AG04450 (cell line): ENCODE measurements around the gene NET1. TPM values are rescaled to one million over a fixed set of nuclear protein-coding genes. Genes with fewer than 3 reads are reported as not detected.

Experiments
- CTCF ChIA-PET: fragments of 300-600, 350-600 bp; formaldehyde crosslinking; extraction: SDS; loops from one replicate; lab custom pipeline; 2022; ENCODE audit warnings: antibody characterized with exemption, inconsistent platforms; lab: Charles Lee
- POLR2A ChIA-PET: fragments of 350-600 bp; formaldehyde crosslinking; extraction: SDS; loops from one replicate; lab custom pipeline; 2021; ENCODE audit warnings: antibody characterized with exemption, inconsistent platforms; lab: Yijun Ruan, JAX
- DNase-seq: peaks from one replicate; pipeline ENCODE4 v3.0.0-alpha.2; 2011; ENCODE audit warnings: low read depth, low spot score
- H3K27ac ChIP-seq: one replicate; pipeline ENCODE4 v1.5.1; 2012; ENCODE audit warnings: low read depth, low read length, control low read depth
- H3K27me3 ChIP-seq: one replicate; pipeline ENCODE4 v1.6.0; 2012; ENCODE audit warnings: low read length; ENCODE audit not compliant: control insufficient read depth, insufficient read depth
- H3K4me3 ChIP-seq: 2 replicates; pipeline ENCODE4 v1.5.1; 2011; ENCODE audit warnings: mild to moderate bottlenecking, low read depth, low read length, control low read depth
- H3K9me3 ChIP-seq: 2 replicates; pipeline ENCODE4 v1.5.1; 2012; ENCODE audit warnings: low read length; ENCODE audit not compliant: control insufficient read depth, insufficient read depth
- CTCF ChIP-seq: IDR thresholded peaks from 2 replicates; pipeline ENCODE4 v1.5.1; 2011; ENCODE audit warnings: low read depth, low read length, control low read depth, inconsistent platforms
- polyA plus RNA-seq: library from polyadenylated mRNA; depleted of rRNA; stranded (reverse); fragments of >200 nt; gene quantifications from 2 replicates; pipeline ENCODE4 v1.2.3, GENCODE V29; 2011

NET1 gene
- polyA plus RNA-seq, 1 experiment: 46.8 TPM

- ChIA-PET CTCF (interaction anchor here (0.7 kb wide), 1 partner anchor 57 kb away, joined by 3 read pairs; no protein-coding TSS in a partner anchor), POLR2A (no interaction called here)
- Histone ChIP-seq H3K27ac (no peak overlapping the region), H3K4me3 (no peak overlapping the region), H3K27me3 (peaks cover 5% of the 10 kb centered on the region), H3K9me3 (peaks cover 14% of the 10 kb centered on the region)
- no peak for TF ChIP-seq CTCF
- no peak for DNase-seq
These were observed 78.5 kb downstream of the NET1 start for GRCh38 chr10:5490698-5491464.

GRCh38 chr10:5491477-5491876 lies 79.1 kb downstream of the NET1 start:
- POLR2A ChIA-PET: no interaction called here
- CTCF ChIA-PET: no interaction called here
- Histone ChIP-seq H3K4me3 (no peak overlapping the region), H3K27me3 (peaks cover 2% of the 10 kb centered on the region), H3K27ac (no peak overlapping the region), H3K9me3 (peaks cover 14% of the 10 kb centered on the region)
- DNase-seq: no peak
- no peak for TF ChIP-seq CTCF

- Histone ChIP-seq H3K27ac (no peak overlapping the region), H3K4me3 (no peak overlapping the region), H3K27me3 (no peaks in the 10 kb centered on the region), H3K9me3 (peaks cover 14% of the 10 kb centered on the region)
- DNase-seq: no peak
- TF ChIP-seq CTCF: no peak
- ChIA-PET POLR2A (no interaction called here), CTCF (no interaction called here)
These were observed 80.0 kb downstream of the NET1 start for GRCh38 chr10:5492322-5492855.

DNA sequence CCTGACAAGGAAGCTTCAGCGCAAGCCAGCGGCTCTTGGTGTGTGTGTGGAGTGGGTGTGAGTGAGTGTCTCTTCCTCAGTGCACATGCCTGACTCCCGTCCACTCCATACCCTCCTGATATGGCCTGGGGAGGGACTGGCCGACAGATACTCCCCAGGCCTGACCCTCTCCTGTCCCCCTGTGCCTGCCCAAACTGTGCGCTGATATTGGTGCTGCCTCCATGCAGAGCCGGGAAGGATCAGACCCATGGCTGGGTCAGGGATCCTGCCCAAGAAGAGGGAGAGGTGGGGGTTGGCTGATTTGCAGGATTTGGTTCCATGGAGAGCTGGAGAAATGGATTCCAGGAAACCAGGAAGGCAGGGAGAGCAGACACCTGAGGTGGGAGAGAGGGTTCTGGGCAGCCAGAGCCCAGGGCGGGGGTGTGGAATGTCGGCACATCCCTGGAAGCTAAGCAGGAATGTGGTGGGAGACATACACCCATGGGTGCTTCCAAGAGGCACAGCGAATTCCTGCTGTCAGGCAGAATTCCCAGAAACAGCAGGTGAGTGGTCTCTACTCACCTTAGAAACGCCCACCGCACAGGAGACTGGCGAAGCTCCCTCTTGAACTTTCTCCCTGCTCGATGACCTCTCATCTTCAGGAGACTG lies 80.7 kb downstream of the NET1 start:
- CTCF ChIA-PET: no interaction called here
- TF ChIP-seq CTCF: no peak
- POLR2A ChIA-PET: no interaction called here
- H3K27me3 ChIP-seq: no peaks in the 10 kb centered on the region
- H3K4me3 ChIP-seq: no peak overlapping the region
- no peak overlapping the region for H3K27ac ChIP-seq
- H3K9me3 ChIP-seq: peaks cover 14% of the 10 kb centered on the region
- DNase-seq: no peak

- Histone ChIP-seq H3K4me3 (no peak overlapping the region), H3K27ac (no peak overlapping the region), H3K27me3 (peaks cover 2% of the 10 kb centered on the region), H3K9me3 (peaks cover 18% of the 10 kb centered on the region)
- TF ChIP-seq CTCF: no peak
- no peak for DNase-seq
- CTCF ChIA-PET: no interaction called here
- POLR2A ChIA-PET: no interaction called here
These were observed 81.3 kb downstream of the NET1 start for GRCh38 chr10:5493691-5494090.
